ENCODE measurements around the gene RPL27A. TPM values are rescaled to one million over a fixed set of nuclear protein-coding genes. Genes with fewer than 3 reads are reported as not detected.

RPL27A gene
- total and polyA plus RNA-seq, 2 donors (not counting 1 experiment from before 2014, with no cell fraction given), result 1,009 to 1,473 TPM

- intact Hi-C loops (cut with micrococcal nuclease), result no loop called here
- Histone ChIP-seq H3K36me3 (replicated peaks in 1 of 2; ENCODE audit: control extremely low read depth in 1 of 2, control insufficient read depth in 1 of 2, extremely low read depth in 1 of 2, insufficient read depth in 2 of 2, low read length in 1 of 2) (peaks cover 0 to 4% of the 10 kb centered on the region in 2 experiments), H3K27ac (ENCODE audit: low read length in 2 of 2) (no peak overlapping the region), H2AFZ (ENCODE audit: insufficient read depth, low read depth, low read length, poor library complexity, severe bottlenecking) (no peak overlapping the region), H3K9me3 (ENCODE audit: control extremely low read depth in 1 of 3, control insufficient read depth in 2 of 3, insufficient read depth in 1 of 3, low read length in 2 of 3) (no peaks in the 10 kb centered on the region), H3K4me1 (ENCODE audit: control insufficient read depth in 2 of 2, insufficient read depth in 2 of 2, low read length in 2 of 2) (peaks cover 13 to 22% of the 10 kb centered on the region in 2 donors), H3K9ac (ENCODE audit: low read length) (no peak overlapping the region), H3K27me3 (replicated peaks in 1 of 4; ENCODE audit: control extremely low read depth in 1 of 4, control insufficient read depth in 3 of 4, insufficient read depth in 4 of 4, low read length in 3 of 4) (no peaks in the 10 kb centered on the region), H3K4me2 (replicated peaks; ENCODE audit: low read depth, low read length, poor library complexity, severe bottlenecking) (no peak overlapping the region), H3K79me2 (ENCODE audit: control insufficient read depth, insufficient read depth, low read length) (peaks cover 29% of the 10 kb centered on the region), H4K20me1 (ENCODE audit: control insufficient read depth, insufficient read depth, low read length, poor library complexity, severe bottlenecking) (no peaks in the 10 kb centered on the region), H3K4me3 (ENCODE audit: control extremely low read depth in 1 of 5, extremely low read depth in 1 of 5, insufficient read depth in 1 of 5, low read depth in 2 of 5, low read length in 4 of 5) (no peak overlapping the region)
- H3K27ac Mint-ChIP-seq, result no peak overlapping the region
- H3K9me3 Mint-ChIP-seq (ENCODE audit: insufficient read depth), result no peaks in the 10 kb centered on the region
- H3K4me1 Mint-ChIP-seq, result peaks cover 27% of the 10 kb centered on the region
- DNase-seq, result no peak
- H3K27me3 Mint-ChIP-seq, result no peaks in the 10 kb centered on the region
- POLR2A ChIA-PET, result no interaction called here
- 97% methylated on average over 4 of the region's 6 CpGs for WGBS (ENCODE audit: insufficient coverage)
- no peak overlapping the region for H3K4me3 Mint-ChIP-seq
- TF ChIP-seq EZH2 (IDR thresholded peaks at IDR 0.05; ENCODE audit: borderline replicate concordance, insufficient read depth, low read depth, low read length, poor library complexity, severe bottlenecking) (no peak), CTCF (IDR thresholded peaks at IDR 0.05) (no peak)
- CTCF ChIA-PET, result interaction anchor here (1.1 kb wide), 1 partner anchor 9 kb away, joined by 3 read pairs; the partner anchor contains the start of genes RPL27A and TRIM66
- ATAC-seq (ENCODE audit: low read depth), result no peak
These were observed 9.0 kb downstream of the RPL27A start for GRCh38 chr11:8691601-8692000.

- ChIA-PET POLR2A (no interaction called here), CTCF (no interaction called here)
- H3K79me2 ChIP-seq (ENCODE audit: control insufficient read depth, insufficient read depth, low read length), result peaks cover 29% of the 10 kb centered on the region
- H3K36me3 ChIP-seq (replicated peaks in 1 of 2; ENCODE audit: control extremely low read depth in 1 of 2, control insufficient read depth in 1 of 2, extremely low read depth in 1 of 2, insufficient read depth in 2 of 2, low read length in 1 of 2), result no peaks in the 10 kb centered on the region
- intact Hi-C loops (cut with micrococcal nuclease), result no loop called here
- H3K27me3 ChIP-seq (replicated peaks in 1 of 4; ENCODE audit: control extremely low read depth in 1 of 4, control insufficient read depth in 3 of 4, insufficient read depth in 4 of 4, low read length in 3 of 4), result no peaks in the 10 kb centered on the region
- H3K9ac ChIP-seq (ENCODE audit: low read length), result no peak overlapping the region
- no peak for TF ChIP-seq CTCF (IDR thresholded peaks at IDR 0.05)
- TF ChIP-seq EZH2 (IDR thresholded peaks at IDR 0.05; ENCODE audit: borderline replicate concordance, insufficient read depth, low read depth, low read length, poor library complexity, severe bottlenecking), result no peak
- H3K4me3 ChIP-seq (ENCODE audit: control extremely low read depth in 1 of 5, extremely low read depth in 1 of 5, insufficient read depth in 1 of 5, low read depth in 2 of 5, low read length in 4 of 5), result no peak overlapping the region
- H3K4me2 ChIP-seq (replicated peaks; ENCODE audit: low read depth, low read length, poor library complexity, severe bottlenecking), result no peak overlapping the region
- 50% methylated on average over 1 of the region's 3 CpGs for WGBS (ENCODE audit: insufficient coverage)
- ATAC-seq (ENCODE audit: low read depth) (no peak), DNase-seq (no peak)
- Mint-ChIP-seq H3K4me1 (peaks cover 25% of the 10 kb centered on the region), H3K27me3 (no peaks in the 10 kb centered on the region), H3K4me3 (no peak overlapping the region), H3K9me3 (ENCODE audit: insufficient read depth) (no peaks in the 10 kb centered on the region), H3K27ac (no peak overlapping the region)
- no peaks in the 10 kb centered on the region for H3K9me3 ChIP-seq (ENCODE audit: control extremely low read depth in 1 of 3, control insufficient read depth in 2 of 3, insufficient read depth in 1 of 3, low read length in 2 of 3)
- no peak overlapping the region for H2AFZ ChIP-seq (ENCODE audit: insufficient read depth, low read depth, low read length, poor library complexity, severe bottlenecking)
- peaks cover 13 to 20% of the 10 kb centered on the region in 2 donors for H3K4me1 ChIP-seq (ENCODE audit: control insufficient read depth in 2 of 2, insufficient read depth in 2 of 2, low read length in 2 of 2)
- no peaks in the 10 kb centered on the region for H4K20me1 ChIP-seq (ENCODE audit: control insufficient read depth, insufficient read depth, low read length, poor library complexity, severe bottlenecking)
- no peak overlapping the region for H3K27ac ChIP-seq (ENCODE audit: low read length in 2 of 2)
These were observed 9.8 kb downstream of the RPL27A start for GRCh38 chr11:8692417-8692816.

Data from B cell (primary cell).